ENCODE measurements around the gene GPS1.

DNA sequence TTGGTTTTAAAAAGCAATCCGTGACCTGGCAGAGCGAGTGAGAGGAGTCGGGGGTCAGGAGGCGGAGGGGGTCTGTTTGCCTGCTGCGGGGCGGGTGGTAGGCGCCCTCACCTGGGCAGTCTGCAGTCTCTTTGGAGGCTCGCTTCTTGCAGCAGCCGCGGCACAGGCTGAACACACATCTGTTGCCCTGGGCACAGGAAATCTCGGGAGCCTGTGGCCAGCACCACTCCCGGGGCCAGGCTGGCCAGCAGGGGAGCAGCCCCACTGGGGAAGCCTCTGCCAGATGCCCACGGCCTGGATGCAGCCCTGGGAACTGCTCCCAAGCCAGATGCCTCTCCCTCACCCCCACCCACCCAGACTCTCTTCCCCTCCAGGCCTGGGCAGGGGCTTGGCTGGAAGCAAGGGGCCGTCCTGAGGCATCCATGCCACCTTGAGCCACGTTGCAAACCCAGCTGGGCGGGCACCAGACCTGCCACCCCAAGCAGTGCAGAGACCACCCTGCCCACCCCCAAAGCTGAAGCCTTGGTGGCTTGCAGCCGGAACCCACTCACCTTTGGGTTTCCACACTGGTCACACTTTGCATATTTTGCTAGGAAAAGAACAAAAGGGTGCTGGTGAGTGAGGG lies 6.6 kb downstream of the GPS1 start:
- TF ChIP-seq, protein P1, sequence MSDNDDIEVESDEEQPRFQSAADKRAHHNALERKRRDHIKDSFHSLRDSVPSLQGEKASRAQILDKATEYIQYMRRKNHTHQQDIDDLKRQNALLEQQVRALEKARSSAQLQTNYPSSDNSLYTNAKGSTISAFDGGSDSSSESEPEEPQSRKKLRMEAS (IDR thresholded peaks at IDR 0.05; ENCODE audit: low read depth, low read length): no peak
- TF ChIP-seq, protein P2, sequence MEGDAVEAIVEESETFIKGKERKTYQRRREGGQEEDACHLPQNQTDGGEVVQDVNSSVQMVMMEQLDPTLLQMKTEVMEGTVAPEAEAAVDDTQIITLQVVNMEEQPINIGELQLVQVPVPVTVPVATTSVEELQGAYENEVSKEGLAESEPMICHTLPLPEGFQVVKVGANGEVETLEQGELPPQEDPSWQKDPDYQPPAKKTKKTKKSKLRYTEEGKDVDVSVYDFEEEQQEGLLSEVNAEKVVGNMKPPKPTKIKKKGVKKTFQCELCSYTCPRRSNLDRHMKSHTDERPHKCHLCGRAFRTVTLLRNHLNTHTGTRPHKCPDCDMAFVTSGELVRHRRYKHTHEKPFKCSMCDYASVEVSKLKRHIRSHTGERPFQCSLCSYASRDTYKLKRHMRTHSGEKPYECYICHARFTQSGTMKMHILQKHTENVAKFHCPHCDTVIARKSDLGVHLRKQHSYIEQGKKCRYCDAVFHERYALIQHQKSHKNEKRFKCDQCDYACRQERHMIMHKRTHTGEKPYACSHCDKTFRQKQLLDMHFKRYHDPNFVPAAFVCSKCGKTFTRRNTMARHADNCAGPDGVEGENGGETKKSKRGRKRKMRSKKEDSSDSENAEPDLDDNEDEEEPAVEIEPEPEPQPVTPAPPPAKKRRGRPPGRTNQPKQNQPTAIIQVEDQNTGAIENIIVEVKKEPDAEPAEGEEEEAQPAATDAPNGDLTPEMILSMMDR (IDR thresholded peaks at IDR 0.05; ENCODE audit: low read depth, low read length): no peak
- TF ChIP-seq POLR2A (IDR thresholded peaks at IDR 0.05; ENCODE audit: extremely low read depth, insufficient read length) (no peak), MYC (IDR thresholded peaks at IDR 0.05; ENCODE audit: low read depth, low read length) (no peak)
